Mammary epithelial cell (primary cell): ENCODE results near the gene RNF180.

Source experiments
- CTCF ChIP-seq, 2 donors: IDR thresholded peaks in 1 of 2; conservative IDR thresholded peaks in 1 of 2; 2 replicates each; pipeline ENCODE4 v1.5.1; 2011 to 2012; ENCODE audit warnings: inconsistent platforms in 2 of 2, low read length in 2 of 2, mild to moderate bottlenecking in 2 of 2, control low read depth in 1 of 2, low read depth in 1 of 2; ENCODE audit not compliant: insufficient read depth in 1 of 2; ENCODE audit errors: extremely low read depth in 1 of 2
- EZH2 ChIP-seq: IDR thresholded peaks from 2 replicates; pipeline ENCODE4 v1.6.1; 2012; ENCODE audit warnings: low read length, inconsistent platforms, borderline replicate concordance

- TF ChIP-seq CTCF (conservative IDR thresholded peaks at IDR 0.05 in 1 of 2, IDR thresholded peaks at IDR 0.05 in 1 of 2; ENCODE audit: extremely low read depth in 1 of 2, insufficient read depth in 1 of 2, low read depth in 1 of 2, low read length in 2 of 2), result no peak
- no peak for TF ChIP-seq EZH2
Measured at GRCh38 chr5:64165500-64166200, at the start of gene RNF180.
